ENCODE measurements around the gene SLFN12.
"Not testable (repeated sequence)": the region's sequence is repeated elsewhere in the genome, so short reads cannot be mapped to it uniquely, and the experiment has no call there.

The SLFN12 gene

GRCh38 chr17:35406568-35406967, 25.7 kb downstream of the SLFN12 start:
- H3K36me3 ChIP-seq: no peaks in the 10 kb centered on the region
- no peak for TF ChIP-seq CTCF (IDR thresholded peaks at IDR 0.05; ENCODE audit: low read depth, low read length)
- no peak for DNase-seq
- peaks cover 65% of the 10 kb centered on the region for H3K27me3 ChIP-seq (ENCODE audit: insufficient read depth, low read depth, severe bottlenecking)
- H3K9me3 ChIP-seq (ENCODE audit: severe bottlenecking): no peaks in the 10 kb centered on the region
- no peak overlapping the region for H3K4me3 ChIP-seq (ENCODE audit: low read depth, low read length)
- H3K27ac ChIP-seq: no peak overlapping the region

- no peak overlapping the region for H3K27ac ChIP-seq
- no peak for DNase-seq
- peaks cover 56% of the 10 kb centered on the region for H3K27me3 ChIP-seq (ENCODE audit: insufficient read depth, low read depth, severe bottlenecking)
- H3K9me3 ChIP-seq (ENCODE audit: severe bottlenecking): no peaks in the 10 kb centered on the region
- TF ChIP-seq CTCF (IDR thresholded peaks at IDR 0.05; ENCODE audit: low read depth, low read length): no peak
- H3K36me3 ChIP-seq: no peaks in the 10 kb centered on the region
- no peak overlapping the region for H3K4me3 ChIP-seq (ENCODE audit: low read depth, low read length)
Observed at GRCh38 chr17:35404360-35404759, 27.9 kb downstream of the SLFN12 start.

GRCh38 chr17:35393783-35394182, 38.5 kb downstream of the SLFN12 start:
- not testable (repeated sequence) for DNase-seq; H3K36me3 ChIP-seq; H3K9me3 ChIP-seq (ENCODE audit: severe bottlenecking); H3K4me3 ChIP-seq (ENCODE audit: low read depth, low read length); H3K27ac ChIP-seq
- peaks cover 34% of the 10 kb centered on the region for H3K27me3 ChIP-seq (ENCODE audit: insufficient read depth, low read depth, severe bottlenecking)

GRCh38 chr17:35390663-35391062, 41.6 kb downstream of the SLFN12 start:
- no peaks in the 10 kb centered on the region for H3K36me3 ChIP-seq
- H3K27me3 ChIP-seq (ENCODE audit: insufficient read depth, low read depth, severe bottlenecking): peaks cover 41% of the 10 kb centered on the region
- TF ChIP-seq CTCF (IDR thresholded peaks at IDR 0.05; ENCODE audit: low read depth, low read length): no peak
- H3K9me3 ChIP-seq (ENCODE audit: severe bottlenecking): peaks cover 5% of the 10 kb centered on the region
- DNase-seq: no peak
- no peak overlapping the region for H3K4me3 ChIP-seq (ENCODE audit: low read depth, low read length)
- H3K27ac ChIP-seq: no peak overlapping the region

GRCh38 chr17:35390156-35390555, 42.1 kb downstream of the SLFN12 start:
- no peak for DNase-seq
- H3K4me3 ChIP-seq (ENCODE audit: low read depth, low read length): no peak overlapping the region
- TF ChIP-seq CTCF (IDR thresholded peaks at IDR 0.05; ENCODE audit: low read depth, low read length): no peak

GRCh38 chr17:35387496-35387895, 44.8 kb downstream of the SLFN12 start:
- no peaks in the 10 kb centered on the region for H3K9me3 ChIP-seq (ENCODE audit: severe bottlenecking)
- peaks cover 46% of the 10 kb centered on the region for H3K27me3 ChIP-seq (ENCODE audit: insufficient read depth, low read depth, severe bottlenecking)
- TF ChIP-seq CTCF (IDR thresholded peaks at IDR 0.05; ENCODE audit: low read depth, low read length): no peak
- H3K4me3 ChIP-seq (ENCODE audit: low read depth, low read length): no peak overlapping the region
- no peak for DNase-seq
- no peak overlapping the region for H3K27ac ChIP-seq
- no peaks in the 10 kb centered on the region for H3K36me3 ChIP-seq

More at GRCh38 chr17:35390156-35390555, 42.1 kb downstream of the SLFN12 start:
- Histone ChIP-seq H3K27ac (no peak overlapping the region), H3K27me3 (ENCODE audit: insufficient read depth, low read depth, severe bottlenecking) (peaks cover 41% of the 10 kb centered on the region), H3K9me3 (ENCODE audit: severe bottlenecking) (peaks cover 5% of the 10 kb centered on the region), H3K36me3 (no peaks in the 10 kb centered on the region)
